Hindlimb muscle (tissue), 1 donor: Measurements from ENCODE around the gene CCM2. TPM values are rescaled to one million over a fixed set of nuclear protein-coding genes. Genes with fewer than 3 reads are reported as not detected.

Experiments used
- DNase-seq: peaks from one replicate; pipeline ENCODE4 v3.0.0-alpha.2; 2013
- polyA plus RNA-seq: library from polyadenylated mRNA; unstranded; fragments of 120-200 nt; gene quantifications from one replicate; pipeline ENCODE4 v1.2.1, GENCODE V29; 2013; ENCODE audit not compliant: insufficient read length

CCM2 gene
- polyA plus RNA-seq, 1 donor: 41.4 TPM

DNA sequence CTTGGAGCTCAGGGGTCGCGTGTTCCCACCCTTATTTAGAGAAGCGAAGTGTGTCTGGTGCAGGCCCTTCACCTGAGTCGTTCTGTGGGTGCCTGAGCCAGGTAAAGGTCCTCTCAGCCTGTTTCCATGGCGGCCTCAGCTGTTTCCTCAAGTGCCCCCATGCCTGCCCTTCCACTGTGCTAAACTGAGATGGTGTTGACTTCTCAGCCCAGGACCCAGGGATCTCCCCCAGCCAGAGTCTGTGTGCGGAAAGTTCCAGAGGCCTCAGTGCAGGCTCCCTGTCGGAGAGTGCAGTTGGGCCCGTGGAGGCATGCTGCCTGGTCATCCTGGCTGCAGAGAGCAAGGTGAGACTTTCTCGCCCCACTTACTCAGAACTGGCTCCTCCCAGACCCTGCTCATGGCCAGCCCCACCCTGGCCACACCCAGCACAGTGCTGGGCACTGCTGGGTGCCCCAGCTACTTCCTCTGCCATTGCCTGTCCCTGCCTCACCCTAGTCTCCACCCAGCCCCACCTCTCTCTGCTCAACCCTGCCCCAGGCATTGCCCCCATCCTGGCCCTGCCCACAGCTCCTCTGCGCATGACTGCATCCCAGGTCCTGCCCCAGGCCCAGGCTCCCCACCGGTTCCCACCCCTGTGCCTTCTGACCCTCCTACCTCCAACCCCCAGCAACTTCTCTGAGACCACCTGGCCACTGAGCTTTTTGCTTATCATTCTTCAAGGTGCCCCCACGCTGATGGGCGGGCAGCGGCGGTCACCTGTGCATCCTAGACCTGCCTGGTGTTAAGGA lies 68.4 kb downstream of the CCM2 start:
- no peak for DNase-seq

DNA sequence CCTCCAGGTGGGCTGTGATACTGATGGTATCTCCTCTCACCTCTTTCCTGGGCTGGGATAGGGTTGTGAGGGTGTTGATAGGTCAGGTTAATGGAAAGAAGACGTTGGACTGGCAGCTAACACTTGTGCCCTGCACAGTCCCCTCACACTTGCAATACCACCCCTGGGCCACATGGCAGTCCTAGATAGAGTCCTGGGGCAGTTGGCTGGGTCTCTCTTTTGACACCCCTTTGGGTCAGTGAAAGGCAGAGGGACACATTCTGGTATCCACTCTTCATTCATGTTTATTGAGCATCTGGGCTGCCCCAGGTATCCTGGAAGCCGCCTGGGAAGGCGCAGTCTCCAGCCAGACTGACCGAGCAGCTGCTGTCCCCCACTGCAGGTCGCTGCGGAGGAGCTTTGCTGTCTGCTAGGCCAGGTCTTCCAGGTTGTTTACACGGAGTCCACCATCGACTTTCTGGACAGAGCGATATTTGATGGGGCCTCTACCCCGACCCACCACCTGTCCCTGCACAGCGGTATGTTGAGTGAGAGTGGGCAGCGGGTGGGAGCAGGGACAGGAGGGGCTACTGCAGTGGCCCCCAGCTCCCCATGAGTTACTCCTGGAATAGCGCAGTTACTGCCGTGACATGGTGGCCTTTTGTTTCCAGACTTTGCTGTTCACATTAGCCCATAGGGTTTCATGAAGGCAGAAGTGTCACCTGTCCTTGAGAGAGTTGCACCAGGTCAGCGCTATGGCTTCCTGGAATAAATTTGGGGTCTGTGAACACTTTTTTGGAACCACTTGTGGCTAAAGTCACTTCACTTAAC lies 69.6 kb downstream of the CCM2 start:
- no peak for DNase-seq

DNA sequence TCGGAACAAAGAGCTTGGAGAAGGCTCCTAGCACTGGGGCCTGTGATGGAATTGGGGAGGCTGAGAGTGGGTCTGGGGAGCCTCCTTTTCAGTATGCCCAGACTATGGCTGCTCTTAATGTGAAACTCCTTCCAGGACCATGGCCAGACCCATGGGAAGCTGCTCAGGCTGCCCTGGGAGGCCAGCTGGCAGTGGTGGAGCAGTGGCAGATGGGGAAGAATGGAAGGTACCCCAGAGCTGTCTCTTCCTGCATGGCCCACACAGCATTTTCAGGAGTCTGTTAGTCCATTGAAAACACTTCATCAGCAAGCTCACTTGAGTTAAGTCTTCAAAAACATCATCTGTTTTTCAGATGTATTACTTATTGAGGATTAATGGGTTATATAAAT lies 70.2 kb downstream of the CCM2 start:
- no peak for DNase-seq

DNA sequence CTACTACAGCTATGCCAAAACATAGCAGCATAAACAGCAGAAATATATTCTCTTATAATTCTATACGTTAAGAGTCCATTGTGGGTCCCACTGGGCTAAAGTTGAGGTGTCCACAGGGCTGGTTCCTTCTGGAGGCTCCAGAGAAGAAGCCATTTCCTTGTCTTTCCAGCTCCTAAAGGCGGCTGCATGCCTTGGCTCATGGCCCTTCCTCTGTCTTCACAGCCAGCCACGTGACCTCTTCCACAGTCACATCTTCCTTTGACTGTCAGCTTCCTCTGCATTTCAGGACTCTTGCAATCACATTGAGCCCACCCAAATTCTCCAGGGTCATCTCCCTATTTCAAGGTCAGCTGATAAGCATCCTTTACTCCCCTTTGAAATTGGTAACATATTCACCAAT lies 71.5 kb downstream of the CCM2 start:
- DNase-seq: no peak

DNA sequence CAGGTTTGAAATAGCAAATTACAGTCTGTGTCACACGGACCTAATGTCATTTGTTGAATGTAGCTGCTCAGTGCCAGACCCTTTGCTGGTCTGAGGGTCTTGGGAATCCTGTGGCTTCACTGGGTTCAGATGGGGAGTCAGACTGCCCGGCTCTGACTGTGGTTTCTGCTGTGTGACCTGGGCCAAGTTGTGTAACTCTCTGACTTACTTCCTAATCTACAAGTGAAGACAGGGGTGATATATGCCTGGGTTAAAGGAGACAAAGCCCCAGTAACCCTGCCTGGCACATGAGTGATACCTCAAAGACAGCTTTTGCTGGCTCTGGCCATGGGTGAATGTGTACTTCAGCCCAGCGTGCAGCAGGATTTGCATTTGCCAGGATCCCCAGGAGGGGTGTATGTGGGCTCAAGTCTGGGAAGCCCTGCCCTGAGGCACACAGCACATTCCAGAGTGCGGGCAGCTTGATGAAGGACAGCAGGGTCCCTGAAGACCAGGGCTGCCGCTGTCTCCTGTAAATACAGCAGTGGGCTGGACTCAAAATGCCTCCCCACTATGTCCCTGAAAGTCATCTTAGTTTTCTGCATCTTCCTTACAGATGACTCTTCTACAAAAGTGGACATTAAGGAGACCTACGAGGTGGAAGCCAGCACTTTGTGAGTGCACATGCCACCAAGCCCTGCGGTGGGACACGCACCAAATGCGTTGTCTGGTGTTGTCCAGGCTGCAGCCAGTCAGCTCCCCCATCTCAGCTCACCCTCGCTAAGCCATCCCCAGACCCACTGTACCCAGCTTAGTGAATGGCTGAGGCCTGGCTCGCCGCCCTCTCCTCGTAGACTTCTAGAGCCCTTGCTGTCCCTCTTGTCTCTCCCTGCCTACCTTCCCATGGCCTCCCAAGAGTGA lies 72.4 kb downstream of the CCM2 start:
- DNase-seq: no peak

DNA sequence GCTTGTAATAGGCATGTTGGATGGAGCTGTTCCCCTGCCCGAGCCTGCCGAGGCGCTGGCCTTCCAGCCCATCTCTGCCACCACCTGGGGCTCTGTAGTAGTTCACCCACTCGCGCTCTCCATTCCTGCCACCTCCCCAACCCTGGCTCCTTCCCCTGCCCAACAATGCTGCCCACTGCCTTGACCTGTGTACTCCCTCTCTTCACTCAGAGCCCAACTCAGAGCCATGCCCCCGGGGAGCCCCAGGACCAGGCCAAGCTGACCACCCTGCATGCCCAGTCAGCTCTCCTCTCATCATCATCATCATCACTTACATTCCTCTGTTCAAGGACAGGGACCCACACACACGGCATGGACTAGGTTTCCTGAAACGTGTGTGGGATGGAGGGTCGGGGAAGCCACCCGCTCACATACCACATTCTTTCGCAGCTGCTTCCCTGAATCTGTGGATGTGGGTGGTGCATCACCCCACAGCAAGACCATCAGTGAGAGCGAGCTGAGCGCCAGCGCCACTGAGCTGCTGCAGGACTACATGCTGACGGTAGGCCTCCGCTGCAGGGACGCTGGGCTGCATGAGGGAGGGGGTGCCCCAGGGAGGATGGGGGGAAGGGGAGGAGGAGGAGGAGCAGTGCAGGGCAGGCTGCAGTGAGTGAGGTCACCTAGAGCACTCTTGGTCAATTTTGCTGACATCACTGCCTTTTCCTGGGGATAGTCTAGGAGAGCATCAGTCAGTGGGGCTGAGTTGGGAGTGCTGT lies 73.2 kb downstream of the CCM2 start:
- DNase-seq: no peak

DNA sequence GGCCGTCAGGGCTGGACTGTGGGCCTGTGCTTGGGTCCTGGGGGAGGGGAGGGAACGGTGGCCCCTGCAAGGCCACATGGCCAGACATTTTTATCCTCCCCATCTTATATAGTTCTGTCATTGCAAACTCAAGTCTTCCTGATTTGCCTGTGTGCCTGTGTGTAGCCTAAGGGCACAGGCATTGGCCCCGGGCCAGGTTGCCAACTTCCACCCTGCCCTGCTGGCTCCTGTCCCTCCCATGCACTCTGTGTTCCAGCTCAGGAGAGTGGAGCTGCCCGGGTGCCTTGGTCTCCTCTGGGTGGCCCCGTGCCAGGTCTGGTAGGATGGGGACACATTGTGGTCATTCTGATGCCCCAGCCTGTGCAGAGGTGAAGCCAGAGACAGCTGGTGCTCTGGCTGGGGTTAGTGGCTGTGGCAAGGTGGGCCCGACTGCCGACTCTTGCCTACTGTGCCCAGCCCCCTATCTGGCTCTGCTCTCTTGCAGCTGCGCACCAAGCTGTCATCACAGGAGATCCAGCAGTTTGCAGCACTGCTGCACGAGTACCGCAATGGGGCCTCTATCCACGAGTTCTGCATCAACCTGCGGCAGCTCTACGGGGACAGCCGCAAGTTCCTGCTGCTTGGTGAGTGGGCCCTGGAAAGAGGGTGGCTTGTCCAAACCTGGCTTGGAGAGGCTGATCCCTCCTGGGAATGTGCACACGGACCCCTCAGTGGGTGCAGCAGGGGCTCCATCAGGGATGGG lies 74.0 kb downstream of the CCM2 start:
- no peak for DNase-seq

DNA sequence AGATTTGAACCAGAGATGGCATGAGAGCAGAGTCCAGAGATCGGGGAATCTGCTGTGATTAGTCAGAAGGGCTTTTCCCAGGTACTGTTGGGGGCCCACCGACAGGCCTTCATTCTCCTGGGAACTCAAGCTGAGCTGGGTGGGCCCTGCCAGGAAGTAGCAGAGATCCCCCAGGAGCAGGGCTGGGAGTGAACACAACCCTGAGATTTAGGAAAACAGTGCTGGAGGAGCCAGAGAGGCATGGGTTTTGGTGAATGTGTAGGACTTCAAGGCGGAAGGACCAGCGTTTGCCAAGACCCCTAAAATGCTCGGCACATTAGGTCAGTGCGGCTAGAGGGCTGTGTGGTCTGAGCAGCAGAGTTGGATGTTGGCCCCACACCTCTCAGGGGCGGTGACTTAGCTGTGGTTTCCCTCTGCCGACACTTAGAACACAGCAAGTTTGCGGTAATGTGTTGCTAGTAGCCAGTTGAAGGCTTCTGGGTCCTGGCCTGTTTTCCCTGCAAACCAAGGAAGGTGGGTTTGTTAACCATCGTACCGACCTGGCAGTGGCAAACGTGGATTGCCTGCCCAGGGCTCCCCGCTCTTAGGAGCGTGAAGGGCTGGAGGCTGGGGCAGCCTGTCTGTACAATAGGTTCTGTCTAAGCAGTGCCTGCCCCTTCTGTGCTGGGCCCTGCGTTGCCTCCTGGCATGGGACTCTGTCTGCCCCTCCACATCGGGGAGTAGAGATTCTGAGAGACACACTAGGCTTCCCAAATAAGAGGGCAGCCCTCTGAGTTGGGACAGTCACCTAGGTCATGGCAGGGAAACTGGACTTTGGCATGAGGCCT lies 74.7 kb downstream of the CCM2 start:
- DNase-seq: no peak

DNA sequence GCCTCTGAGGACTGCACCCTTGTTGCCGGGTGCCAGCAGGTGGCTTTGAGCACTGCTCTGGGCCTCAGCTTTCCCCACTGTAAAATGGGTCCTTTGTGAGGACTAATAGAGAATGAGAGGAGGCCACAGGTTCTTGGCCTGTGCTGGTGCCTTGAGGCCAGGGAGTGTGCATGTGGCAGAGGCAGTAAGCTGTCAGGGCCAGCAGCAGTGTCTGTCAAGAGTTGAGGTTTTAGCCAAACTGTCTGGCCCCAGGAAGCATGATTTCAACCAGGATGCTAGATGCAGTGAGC lies 75.3 kb downstream of the CCM2 start:
- no peak for DNase-seq

DNA sequence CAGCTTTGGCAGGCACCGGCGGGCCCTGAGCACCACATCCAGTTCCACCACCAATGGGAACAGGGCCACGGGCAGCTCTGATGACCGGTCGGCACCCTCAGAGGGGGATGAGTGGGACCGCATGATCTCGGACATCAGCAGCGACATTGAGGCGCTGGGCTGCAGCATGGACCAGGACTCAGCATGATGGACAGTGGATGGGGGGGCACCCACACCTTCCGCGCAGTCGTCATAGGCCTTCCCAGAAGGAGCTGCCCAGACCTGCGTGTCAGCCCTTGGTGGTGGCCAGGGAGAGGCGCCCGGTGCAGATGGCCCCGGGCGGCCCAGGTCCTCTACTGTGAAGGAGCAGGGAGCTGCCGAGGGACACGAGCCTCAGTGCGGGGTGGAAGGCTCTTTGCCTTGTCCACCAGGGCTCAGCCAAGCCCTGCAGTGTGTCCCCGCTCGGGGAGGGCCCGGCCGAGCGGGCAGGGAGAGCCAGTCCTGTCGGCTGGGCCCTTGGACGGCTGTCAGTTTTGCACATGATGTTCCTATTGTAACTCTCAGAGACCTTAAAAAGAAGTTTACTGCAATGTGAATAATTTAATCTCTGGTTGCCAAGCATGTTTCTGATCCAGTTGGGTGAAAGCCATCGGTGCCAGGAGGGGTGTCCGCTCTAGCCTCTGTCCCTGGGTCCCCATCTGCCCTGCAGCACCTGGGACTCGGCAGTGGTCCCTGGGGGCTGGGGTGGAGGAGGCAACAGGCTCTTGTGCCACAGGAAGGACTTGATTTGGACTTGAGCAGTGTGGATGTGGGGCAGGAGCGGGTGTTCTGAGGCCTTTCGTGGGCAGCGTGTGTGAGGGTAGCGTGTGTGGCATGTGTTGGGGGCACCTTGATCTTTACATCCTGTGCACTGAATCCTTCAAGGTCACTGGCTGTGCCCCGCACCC lies 76.1 kb downstream of the CCM2 start:
- DNase-seq: no peak

DNA sequence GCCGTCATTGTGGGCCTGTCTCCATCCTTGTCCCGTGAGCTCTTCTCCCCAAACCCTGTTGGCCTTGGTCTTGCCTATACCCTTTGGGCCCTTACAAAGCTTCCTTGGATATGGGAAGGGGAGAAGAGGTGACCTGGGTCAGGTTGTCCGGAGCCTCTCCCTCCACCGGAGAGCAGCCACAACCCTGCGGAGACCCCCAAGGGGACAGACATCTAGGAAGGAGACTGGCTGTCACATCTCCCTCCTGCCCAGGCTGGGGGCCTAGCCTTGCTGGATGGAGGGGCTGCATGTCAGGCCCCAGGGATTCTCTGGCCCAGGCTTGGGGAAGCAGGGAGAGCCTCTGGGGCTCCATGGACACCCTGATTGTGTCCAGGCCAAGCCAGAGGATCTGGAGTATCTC lies 76.9 kb downstream of the CCM2 start:
- DNase-seq: no peak

DNA sequence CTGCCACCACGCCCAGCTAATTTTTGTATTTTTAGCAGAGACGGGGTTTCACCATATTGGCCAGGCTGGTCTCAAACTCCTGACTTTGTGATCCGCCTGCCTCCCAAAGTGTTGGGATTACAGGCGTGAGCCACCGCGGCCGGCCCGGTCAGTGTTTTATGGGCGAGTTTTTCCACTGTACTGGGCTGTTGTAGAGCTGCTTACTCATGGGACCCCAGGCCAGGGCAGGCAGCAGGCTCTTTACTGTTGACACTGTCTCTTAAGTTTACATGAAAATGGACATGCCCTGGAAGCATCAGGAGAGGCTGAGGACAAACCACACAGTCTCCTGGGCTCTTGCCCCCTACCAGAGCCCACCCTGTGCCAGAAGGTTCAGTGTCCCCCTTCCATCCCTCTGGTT lies 77.6 kb downstream of the CCM2 start:
- no peak for DNase-seq

DNA sequence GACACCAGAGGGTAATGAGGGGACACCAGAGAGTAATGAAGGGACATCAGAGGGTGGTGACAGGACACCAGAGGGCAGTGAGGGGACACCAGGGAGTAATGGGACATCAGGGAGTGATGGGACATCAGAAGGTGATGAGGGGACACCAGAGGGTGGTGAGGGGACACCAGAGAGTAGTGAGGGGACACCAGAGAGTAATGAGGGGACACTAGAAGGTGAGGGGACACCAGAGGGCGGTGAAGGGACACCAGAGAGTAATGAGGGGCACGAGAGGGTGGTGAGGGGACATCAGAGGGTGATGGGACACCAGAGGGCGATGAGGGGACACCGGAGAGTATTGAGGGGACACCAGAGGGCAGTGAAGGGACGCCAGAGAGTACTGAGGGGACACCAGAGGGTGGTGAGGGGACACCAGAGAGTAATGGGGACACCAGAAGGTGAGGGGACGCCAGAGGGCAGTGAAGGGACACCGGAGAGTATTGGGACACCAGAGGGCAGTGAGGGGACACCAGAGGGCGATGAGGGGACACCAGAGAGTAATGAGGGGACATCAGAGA lies 78.2 kb downstream of the CCM2 start:
- DNase-seq: no peak

DNA sequence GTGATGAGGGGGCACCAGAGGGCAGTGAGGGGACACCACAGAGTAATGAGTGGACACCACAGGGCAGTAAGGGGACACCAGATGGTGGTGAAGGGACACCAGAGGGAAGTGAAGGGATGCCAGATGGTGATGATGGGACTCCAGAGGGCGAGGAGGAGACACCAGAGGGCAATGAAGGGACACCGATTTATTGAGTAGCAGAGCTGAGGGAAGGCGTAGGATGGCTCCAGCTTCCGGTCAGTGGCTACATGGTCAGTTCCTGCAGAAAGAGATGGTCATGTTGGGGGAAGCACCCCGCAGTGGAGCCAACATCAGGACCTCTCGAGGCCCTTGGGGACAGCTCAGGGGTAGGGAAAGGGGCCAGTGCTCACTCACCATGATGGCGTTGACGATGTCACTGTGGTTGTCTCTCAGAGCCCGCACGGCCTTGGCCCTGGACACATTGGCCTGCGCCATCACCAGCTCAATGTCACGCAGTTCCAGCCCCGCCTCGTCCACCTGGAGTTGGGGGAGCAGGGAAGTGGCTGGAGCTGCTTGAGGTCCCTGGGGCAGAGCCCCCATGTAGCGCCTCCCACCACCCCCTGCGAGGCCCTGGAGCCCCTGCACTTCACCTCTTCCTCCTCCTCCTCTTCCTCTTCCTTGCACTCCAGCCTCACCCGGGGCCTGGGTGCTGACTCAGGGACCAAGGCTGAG lies 80.4 kb downstream of the CCM2 start:
- DNase-seq: no peak

DNA sequence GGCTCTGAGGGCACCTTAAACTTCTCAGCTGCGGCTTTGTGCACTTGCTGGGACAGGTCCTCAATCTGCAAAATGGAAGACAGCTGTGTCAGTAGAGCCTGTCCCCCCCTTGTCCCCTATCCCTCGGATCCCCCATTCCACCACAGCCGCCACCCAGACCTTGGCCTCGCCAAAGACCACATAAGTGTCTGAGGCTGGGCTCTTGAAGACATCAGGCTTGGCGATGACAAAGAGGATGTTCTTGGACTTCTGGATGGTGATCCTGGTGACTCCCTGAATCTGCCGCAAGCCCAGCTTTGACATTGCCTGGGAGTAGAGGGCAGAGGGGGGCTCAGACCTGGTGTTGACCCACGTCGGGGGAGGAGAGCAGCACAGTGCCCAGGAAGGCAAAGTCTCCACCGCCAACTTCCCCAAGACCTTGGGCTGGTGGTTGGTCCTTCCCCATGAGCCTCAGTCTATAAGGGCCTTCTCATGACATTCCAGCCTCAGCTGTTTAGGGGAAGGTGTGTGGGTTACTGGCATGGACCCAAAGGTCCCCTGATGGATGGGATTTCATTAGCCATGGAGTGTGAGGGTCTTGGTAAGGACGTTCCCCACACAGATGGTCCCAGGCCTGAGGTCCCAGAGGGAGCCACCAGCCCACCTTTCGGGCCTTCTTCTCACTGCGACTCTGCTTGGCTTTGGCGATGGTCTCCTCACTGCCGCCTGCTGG lies 81.1 kb downstream of the CCM2 start:
- DNase-seq: no peak

DNA sequence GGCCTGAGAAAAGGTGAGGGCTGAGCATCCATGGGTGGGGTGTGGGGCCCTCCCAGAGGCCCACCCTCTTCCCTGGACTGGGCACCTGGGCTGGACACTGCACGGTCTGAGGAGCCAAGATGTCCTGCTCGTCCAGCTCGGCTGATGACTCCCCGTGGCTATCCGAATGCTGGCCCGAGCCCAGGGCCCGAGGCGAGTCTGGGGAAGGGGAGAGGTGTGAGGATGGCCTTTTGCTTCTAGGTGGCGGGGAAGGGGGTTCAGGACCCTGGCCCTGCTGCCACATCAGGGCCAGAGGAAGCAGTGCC lies 81.6 kb downstream of the CCM2 start:
- no peak for DNase-seq

DNA sequence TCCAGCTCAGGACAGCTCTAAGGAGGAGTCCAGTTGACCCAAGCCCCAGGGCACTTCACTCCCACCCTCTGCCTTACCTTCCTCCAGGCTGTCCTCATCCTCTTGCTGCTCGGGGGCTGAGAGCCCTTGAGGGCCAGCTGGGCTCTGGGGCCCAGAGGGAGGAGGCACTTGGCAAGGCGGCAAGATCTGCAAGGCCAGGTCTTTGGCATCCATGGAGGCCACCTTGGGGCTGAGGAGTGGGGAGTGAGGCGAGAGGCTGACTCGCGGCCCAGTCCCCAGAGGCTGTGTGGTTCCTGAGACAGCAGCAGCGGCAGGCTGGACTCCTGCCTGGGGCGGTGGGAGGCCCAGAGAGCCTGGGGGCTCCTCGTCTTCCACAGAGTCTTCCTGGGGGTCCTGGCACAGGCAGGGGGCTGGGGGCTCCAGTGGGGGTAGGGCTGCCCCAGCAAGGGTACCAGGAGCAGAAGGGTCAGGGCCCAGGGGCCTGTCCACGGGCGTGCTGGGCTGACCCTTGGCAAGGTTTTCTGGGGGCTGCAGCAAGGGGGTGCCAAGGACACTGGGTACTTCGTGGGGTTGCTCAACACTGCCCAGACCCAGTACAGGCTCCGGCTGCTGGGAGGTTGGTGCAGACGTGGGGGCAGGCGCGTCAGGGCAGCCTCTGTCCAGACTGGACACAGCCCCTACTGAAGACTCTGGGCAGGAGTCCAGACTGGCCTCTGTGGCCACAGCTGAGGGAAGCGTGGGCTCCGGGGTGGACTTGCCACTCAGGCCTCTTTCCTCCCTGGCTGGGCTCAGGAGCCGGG lies 82.2 kb downstream of the CCM2 start:
- DNase-seq: no peak
